Keratinocyte (primary cell): ENCODE results near the gene DLG2.

Experiments used
- CTCF ChIP-seq, 3 experiments: IDR thresholded peaks in 1 of 3; conservative IDR thresholded peaks in 1 of 3; optimal IDR thresholded peaks in 1 of 3; 2 replicates in 2 of 3; 3 replicates in 1 of 3; pipeline versions ENCODE3 to v1.5.1; 2011; ENCODE audit warnings: low read length in 3 of 3, mild to moderate bottlenecking in 3 of 3, moderate library complexity in 2 of 3, control low read depth in 1 of 3, inconsistent platforms in 1 of 3; ENCODE audit not compliant: insufficient read depth in 2 of 3; ENCODE audit errors: extremely low read depth in 1 of 3
- EZH2 ChIP-seq: IDR thresholded peaks from one replicate; pipeline ENCODE4 v1.6.1; 2012; ENCODE audit warnings: inconsistent platforms, mild to moderate bottlenecking, low read length, moderate library complexity

GRCh38 chr11:85423794-85424193 is 203.3 kb downstream of the DLG2 start:
- TF ChIP-seq CTCF (optimal IDR thresholded peaks at IDR 0.05 in 1 of 3, IDR thresholded peaks at IDR 0.05 in 1 of 3, conservative IDR thresholded peaks at IDR 0.05 in 1 of 3; ENCODE audit: extremely low read depth in 1 of 3, insufficient read depth in 2 of 3, low read length in 3 of 3) (no peak), EZH2 (no peak)
